Effector CD4-positive, alpha-beta T cell (primary cell): ENCODE measurements around the gene LRRC75B.
"Not testable (repeated sequence)": the region's sequence is repeated elsewhere in the genome, so short reads cannot be mapped to it uniquely, and the experiment has no call there.

Experiments used
- DNase-seq: peaks from one replicate; pipeline ENCODE4 v3.0.0-alpha.2; 2020

Gene LRRC75B

GRCh38 chr22:24552503-24553286 lies 40.2 kb downstream of the LRRC75B start:
- DNase-seq, result not testable (repeated sequence)

- no peak for DNase-seq
Measured at GRCh38 chr22:24550902-24551435, 41.9 kb downstream of the LRRC75B start.

GRCh38 chr22:24550028-24550901 lies 42.6 kb downstream of the LRRC75B start:
- DNase-seq, result no peak

- no peak for DNase-seq
Measured at GRCh38 chr22:24548812-24549211, 44.1 kb downstream of the LRRC75B start.

GRCh38 chr22:24543679-24544243 lies 49.1 kb downstream of the LRRC75B start:
- no peak for DNase-seq

GRCh38 chr22:24543185-24543601 lies 49.7 kb downstream of the LRRC75B start:
- DNase-seq, result no peak

- DNase-seq, result no peak
Measured at GRCh38 chr22:24542641-24543040, 50.2 kb downstream of the LRRC75B start.

- no peak for DNase-seq
Measured at GRCh38 chr22:24541681-24542515, 51.0 kb downstream of the LRRC75B start.

GRCh38 chr22:24540470-24540869 lies 52.4 kb downstream of the LRRC75B start:
- DNase-seq, result no peak

- no peak for DNase-seq
Measured at GRCh38 chr22:24536089-24536488, 56.8 kb downstream of the LRRC75B start.
